IPS-11a (cell line): ENCODE results near the gene CTNNA1.

Experiments used
- H3K4me3 ChIP-seq: one replicate; pipeline ENCODE4 v1.5.1; 2013; ENCODE audit warnings: low read depth, low read length, control low read depth

The CTNNA1 gene

DNA sequence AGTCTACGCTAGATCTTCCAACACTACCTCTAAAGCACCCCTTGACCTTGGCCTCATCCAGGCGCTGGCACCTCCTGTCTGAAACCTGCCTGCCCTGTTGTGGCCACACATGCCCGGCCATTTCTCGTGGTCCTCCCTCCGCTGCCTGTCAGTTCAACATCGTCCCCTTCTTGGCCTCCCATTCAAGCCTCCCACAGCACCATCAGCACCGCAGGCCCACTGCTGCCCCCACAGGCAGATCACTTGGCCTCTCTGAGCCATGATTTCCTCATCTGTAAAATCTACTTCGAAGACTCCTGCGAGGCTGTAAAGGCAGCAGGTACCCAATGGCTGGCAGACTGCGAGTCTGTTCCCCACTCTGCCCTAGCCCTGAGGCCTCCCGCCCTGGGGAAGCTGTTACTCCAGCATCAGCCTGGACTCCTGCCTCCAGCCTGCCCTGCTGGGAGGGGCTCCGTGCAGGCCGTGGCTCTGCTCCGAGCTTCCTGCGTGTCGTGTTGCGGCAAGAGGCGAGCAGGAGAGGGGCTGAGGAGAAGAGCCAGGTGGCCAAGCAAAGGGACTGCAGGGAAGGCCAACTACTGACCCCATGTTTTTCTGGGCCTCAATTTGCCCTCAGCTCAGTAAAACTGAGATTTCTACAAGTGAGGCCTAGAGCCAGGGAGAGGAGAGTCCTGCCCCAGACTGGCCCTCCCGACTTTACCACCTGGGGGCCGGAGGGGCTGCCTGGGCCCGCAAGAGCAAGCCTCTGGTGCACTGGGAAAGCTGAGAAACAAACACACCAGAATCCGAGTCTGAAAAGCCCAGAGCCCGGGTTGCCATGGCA is 192.4 kb downstream of the CTNNA1 start:
- no peak overlapping the region for H3K4me3 ChIP-seq

- H3K4me3 ChIP-seq: no peak overlapping the region
These were observed 193.0 kb downstream of the CTNNA1 start for GRCh38 chr5:138946241-138946623.

- H3K4me3 ChIP-seq: no peak overlapping the region
These were observed 193.8 kb downstream of the CTNNA1 start for GRCh38 chr5:138946831-138947560.

GRCh38 chr5:138947780-138948179 is 194.6 kb downstream of the CTNNA1 start:
- no peak overlapping the region for H3K4me3 ChIP-seq

GRCh38 chr5:138948471-138949222 is 195.4 kb downstream of the CTNNA1 start:
- H3K4me3 ChIP-seq: no peak overlapping the region

DNA sequence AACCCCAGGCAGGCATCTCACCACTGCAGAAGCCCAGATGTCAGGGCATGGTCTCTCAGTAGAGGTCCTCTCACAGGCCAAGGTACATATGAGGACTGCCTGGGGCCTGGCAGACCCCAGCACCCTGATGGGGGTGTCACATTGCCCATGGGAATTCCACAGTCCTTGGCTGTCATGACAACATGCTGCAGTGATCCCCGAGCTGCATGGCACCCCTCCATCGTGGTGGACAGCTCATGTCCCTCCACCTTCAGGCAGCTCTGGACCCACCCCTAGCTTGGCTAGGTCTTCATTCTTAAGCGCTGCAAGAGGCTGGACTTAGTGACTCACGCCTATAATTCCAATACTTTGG is 196.0 kb downstream of the CTNNA1 start:
- H3K4me3 ChIP-seq: no peak overlapping the region

DNA sequence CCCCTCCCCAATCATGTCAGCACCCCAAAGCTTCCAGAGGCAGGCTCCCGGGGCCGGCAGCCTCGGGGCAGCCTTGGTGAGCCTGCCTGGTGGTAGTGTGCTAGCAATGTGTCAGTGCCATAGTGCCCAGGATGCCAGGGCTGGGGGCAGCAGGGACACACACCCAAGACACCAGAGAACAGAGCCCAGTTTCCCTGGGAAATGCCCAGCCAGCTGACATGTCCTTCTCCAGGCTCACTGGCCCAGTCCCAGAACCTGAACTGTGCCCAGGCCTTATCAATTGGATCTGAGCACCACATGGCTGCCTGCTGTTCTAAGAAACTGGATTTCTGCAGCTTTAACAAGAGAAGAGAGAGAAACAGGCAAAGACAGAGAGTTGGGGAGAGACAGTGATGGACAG is 196.8 kb downstream of the CTNNA1 start:
- H3K4me3 ChIP-seq: no peak overlapping the region

GRCh38 chr5:138950421-138951031 is 197.3 kb downstream of the CTNNA1 start:
- no peak overlapping the region for H3K4me3 ChIP-seq

GRCh38 chr5:138951091-138951985 is 198.1 kb downstream of the CTNNA1 start:
- no peak overlapping the region for H3K4me3 ChIP-seq

DNA sequence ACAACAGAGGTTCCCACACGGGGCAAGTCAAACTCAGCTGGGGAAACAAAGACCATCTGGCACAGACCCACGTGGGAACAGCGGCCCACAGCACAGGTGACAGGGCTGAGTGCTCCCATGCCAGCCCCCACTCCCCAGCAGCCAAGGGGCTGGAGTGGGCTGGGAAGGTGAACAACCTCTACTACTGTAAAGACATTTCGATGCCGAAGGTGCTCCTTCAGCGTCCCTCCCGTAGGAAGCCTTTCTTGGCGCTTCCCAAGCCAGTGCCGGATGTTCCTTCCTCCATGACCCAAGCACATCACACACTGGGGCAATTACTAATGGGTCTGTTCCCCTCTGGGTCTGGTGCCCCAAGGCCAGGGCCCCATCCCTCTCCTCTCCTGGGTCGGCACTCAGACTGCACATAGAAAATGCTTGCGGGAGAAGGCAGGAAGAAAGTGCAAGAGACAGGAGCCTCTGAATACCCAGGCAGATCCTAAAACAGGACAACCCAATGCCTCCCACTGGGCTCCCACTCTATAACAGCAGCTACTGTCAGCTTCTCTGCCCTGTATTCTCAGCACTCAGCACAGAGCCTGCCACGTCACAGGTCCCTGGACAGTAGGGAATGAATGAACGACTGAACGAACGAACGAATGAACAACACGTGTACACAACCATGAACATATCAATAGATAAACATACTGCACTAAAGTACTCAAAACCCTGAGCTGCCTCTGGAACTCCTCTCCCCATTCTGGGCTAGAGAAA is 198.9 kb downstream of the CTNNA1 start:
- H3K4me3 ChIP-seq: no peak overlapping the region

- no peak overlapping the region for H3K4me3 ChIP-seq
These were observed 199.7 kb downstream of the CTNNA1 start for GRCh38 chr5:138952962-138953361.

- H3K4me3 ChIP-seq: no peak overlapping the region
These were observed 200.4 kb downstream of the CTNNA1 start for GRCh38 chr5:138953387-138954256.

GRCh38 chr5:138954257-138955012 is 201.2 kb downstream of the CTNNA1 start:
- H3K4me3 ChIP-seq: no peak overlapping the region

DNA sequence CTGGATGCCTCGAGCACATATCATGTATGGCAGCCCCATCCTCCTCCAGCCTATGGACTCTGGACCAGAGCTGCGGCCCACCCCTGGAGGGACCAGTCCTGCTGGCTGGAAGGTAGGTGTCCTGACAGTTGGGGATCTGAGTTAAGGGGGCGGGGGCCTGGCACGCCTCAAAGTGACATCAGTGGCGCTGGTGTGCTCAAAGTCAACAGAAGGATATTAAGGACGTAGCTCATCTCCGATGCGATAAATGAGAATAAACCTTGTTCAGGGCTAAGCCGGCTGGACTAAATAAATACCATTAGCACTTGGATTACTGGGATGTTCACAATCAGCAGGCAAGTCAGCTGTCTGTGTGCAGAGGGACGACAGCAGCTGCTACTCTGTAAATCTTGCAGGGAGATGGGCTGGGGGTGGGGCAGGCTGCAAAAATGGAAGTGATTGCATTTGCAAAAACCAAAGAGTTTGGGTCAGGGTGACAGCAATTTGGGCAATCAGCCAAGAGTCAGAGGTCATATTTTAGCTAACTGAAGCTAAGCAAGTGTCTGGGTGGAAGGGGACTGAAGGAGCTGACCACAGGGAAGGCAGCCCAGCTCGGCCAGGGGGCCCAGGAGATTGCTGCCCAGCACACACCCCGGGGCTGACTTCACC is 201.9 kb downstream of the CTNNA1 start:
- no peak overlapping the region for H3K4me3 ChIP-seq

GRCh38 chr5:138955671-138956295 is 202.6 kb downstream of the CTNNA1 start:
- H3K4me3 ChIP-seq: no peak overlapping the region

DNA sequence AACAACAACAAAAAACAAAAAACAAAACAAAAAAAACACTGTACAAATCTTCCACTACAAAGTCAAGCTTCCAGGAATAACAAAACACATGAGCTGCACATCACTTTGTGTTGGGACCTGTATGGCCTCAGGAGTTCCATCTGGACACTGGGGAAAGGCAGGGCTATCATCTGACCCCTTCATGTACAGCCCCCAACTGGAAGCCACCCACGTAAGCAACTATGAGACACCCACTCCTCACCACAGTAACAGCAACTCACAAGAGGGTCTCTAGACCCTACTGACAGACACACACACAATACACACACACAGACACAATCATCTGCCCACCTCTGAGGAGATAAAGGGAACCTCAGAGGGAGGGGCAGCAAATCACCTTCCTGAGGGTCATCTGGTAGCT is 203.6 kb downstream of the CTNNA1 start:
- no peak overlapping the region for H3K4me3 ChIP-seq

- no peak overlapping the region for H3K4me3 ChIP-seq
These were observed 207.0 kb downstream of the CTNNA1 start for GRCh38 chr5:138960145-138960692.
